BLaER1 (cell line): ENCODE measurements around the gene ARHGAP18.

ENCODE experiments used
- H3K27ac ChIP-seq: shearing (Covaris generic); formaldehyde crosslinking; 2 replicates; pipeline ENCODE4 v1.8.1; 2022
- H3K27me3 ChIP-seq: shearing (Covaris generic); formaldehyde crosslinking; 2 replicates; pipeline ENCODE4 v1.8.1; 2022
- H3K36me3 ChIP-seq: shearing (Covaris generic); formaldehyde crosslinking; 2 replicates; pipeline ENCODE4 v1.8.1; 2022
- H3K4me1 ChIP-seq: shearing (Covaris generic); formaldehyde crosslinking; 2 replicates; pipeline ENCODE4 v1.8.1; 2022
- H3K4me2 ChIP-seq: shearing (Covaris generic); formaldehyde crosslinking; 2 replicates; pipeline ENCODE4 v1.8.1; 2022
- H3K4me3 ChIP-seq: shearing (Covaris generic); formaldehyde crosslinking; 2 replicates; pipeline ENCODE4 v1.8.1; 2022
- H3K9ac ChIP-seq: shearing (Covaris generic); formaldehyde crosslinking; 2 replicates; pipeline ENCODE4 v1.8.1; 2022
- H3K9me3 ChIP-seq: shearing (Covaris generic); formaldehyde crosslinking; 2 replicates; pipeline ENCODE4 v1.8.1; 2022
- H4K20me1 ChIP-seq: shearing (Covaris generic); formaldehyde crosslinking; 2 replicates; pipeline ENCODE4 v1.8.1; 2022
- Cebpa-rat ChIP-seq: shearing (Covaris generic); IDR thresholded peaks from 2 replicates; pipeline ENCODE4 v1.8.1; 2022

ARHGAP18 gene

DNA sequence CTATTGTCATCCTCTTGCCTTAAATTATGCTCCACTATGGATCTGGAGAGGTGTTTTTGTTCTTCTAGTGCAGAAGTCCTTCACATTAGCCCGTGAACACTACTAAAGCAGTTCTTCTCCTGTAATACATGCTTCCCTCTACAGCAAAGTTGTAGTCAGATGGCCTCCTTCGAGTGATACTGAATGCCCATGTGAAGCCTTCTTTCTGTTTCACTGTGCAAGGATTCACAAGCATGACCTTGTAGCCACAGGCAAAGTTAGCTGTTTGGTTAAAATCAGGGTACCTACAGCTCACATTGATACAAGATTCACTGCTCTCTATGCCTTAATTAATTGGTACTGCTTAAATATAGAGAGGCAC, 47.6 kb downstream of the ARHGAP18 start:
- H3K36me3 ChIP-seq: no peaks in the 10 kb centered on the region
- H3K9ac ChIP-seq: no peak overlapping the region
- no peaks in the 10 kb centered on the region for H3K27me3 ChIP-seq
- TF ChIP-seq Cebpa-rat: no peak
- no peak overlapping the region for H3K4me3 ChIP-seq
- no peaks in the 10 kb centered on the region for H4K20me1 ChIP-seq
- no peaks in the 10 kb centered on the region for H3K9me3 ChIP-seq
- no peak overlapping the region for H3K4me2 ChIP-seq
- no peak overlapping the region for H3K27ac ChIP-seq
- no peaks in the 10 kb centered on the region for H3K4me1 ChIP-seq

DNA sequence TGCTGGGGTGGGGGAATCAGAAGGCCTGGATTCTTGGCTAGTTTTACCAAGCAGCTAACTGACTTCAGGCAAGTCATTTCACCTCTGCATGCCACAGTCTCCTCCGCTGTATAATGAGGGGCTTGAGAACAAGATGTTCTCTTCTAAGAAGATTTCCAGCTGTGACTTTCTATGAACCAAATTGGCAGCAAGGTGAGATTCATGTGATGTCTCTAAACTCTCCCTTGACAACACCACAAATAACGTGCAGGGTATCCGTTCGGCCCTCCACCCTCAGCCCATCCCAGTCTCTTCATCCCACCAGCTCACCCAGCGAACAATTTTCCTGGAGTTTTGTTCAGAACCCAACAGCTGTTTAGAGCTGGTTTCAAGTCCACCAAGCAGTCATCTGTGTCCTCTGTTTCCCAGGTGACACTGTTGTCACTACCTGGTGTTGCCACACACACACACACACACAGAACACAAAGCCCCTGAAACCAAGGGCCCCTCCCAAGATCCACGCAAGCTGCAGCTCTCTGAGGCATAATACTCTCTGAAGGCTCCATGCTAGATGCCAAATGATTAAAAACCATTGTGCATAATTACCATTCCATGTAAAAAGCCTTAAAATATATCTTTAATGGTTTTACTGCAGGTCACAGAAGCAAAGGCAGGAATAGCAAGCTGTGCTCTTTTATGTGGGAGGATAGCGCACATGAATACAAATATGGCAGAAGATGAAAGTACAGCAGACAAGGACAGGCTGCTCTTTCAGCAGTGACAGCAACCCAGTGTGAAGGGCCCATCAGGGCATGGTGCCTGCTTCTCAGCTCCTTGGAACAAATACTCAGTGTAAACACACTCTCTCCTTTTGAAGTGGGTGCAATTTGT, 48.2 kb downstream of the ARHGAP18 start:
- Histone ChIP-seq H3K4me2 (no peak overlapping the region), H3K36me3 (no peaks in the 10 kb centered on the region), H3K9me3 (no peaks in the 10 kb centered on the region), H4K20me1 (no peaks in the 10 kb centered on the region), H3K4me3 (no peak overlapping the region), H3K9ac (no peak overlapping the region), H3K4me1 (no peaks in the 10 kb centered on the region), H3K27ac (no peak overlapping the region), H3K27me3 (no peaks in the 10 kb centered on the region)
- TF ChIP-seq Cebpa-rat: no peak

DNA sequence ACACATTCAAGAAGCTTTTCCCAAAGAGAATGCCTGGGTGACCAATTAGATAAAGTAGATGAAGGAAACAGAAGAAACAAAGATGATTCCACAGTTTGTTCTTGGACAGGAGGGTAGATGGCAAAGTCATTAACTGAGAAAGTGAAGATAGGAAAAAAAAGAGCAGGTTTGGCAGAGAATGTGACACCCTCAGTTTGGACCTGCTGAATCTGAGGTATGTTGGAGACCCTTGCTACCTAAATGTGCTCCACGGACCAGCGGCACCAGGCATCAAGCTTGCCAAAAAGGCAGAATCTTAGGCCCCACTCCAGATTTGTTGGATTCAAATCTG, 49.7 kb downstream of the ARHGAP18 start:
- H3K36me3 ChIP-seq: no peaks in the 10 kb centered on the region
- no peaks in the 10 kb centered on the region for H3K4me1 ChIP-seq
- no peaks in the 10 kb centered on the region for H4K20me1 ChIP-seq
- no peaks in the 10 kb centered on the region for H3K27me3 ChIP-seq
- no peak for TF ChIP-seq Cebpa-rat
- no peaks in the 10 kb centered on the region for H3K9me3 ChIP-seq
- H3K9ac ChIP-seq: no peak overlapping the region
- H3K4me3 ChIP-seq: no peak overlapping the region
- no peak overlapping the region for H3K27ac ChIP-seq
- no peak overlapping the region for H3K4me2 ChIP-seq

DNA sequence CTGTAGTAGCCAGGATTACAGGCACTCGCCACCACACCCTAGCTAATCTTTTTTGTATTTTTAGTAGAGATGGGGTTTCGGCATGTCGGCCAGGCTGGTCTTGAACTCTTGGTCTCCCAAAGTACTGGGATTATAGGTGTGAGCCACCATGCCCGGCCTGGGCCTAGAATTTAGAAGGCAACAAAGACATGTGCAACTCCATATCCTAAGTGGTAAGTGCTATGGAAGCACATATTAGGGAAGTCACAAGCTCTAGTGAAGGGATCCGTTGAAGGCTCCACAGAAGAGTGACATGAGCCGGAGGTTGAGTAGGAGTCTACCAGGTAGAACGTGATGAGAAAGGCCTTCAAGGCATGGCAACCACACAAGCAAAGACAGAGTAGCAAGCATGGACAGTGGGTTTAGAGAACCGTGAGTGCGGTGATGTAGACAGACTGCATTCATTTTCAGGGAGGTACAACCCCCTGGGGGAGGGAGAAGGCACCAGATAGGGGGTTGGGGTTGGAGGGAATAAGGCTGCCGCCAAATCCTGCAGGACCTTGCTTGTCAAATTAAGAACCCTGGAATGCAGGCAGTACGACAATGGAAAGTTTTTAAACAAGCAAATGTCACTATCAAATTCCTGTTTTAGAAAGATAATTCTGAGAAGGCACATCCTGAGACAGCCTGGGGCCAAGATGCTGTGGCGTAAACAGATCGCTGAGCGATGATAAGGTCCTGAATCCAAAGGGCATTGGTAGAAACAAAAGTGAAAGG, 50.2 kb downstream of the ARHGAP18 start:
- no peak overlapping the region for H3K4me2 ChIP-seq
- no peaks in the 10 kb centered on the region for H3K36me3 ChIP-seq
- no peaks in the 10 kb centered on the region for H3K4me1 ChIP-seq
- H3K4me3 ChIP-seq: no peak overlapping the region
- no peaks in the 10 kb centered on the region for H3K27me3 ChIP-seq
- no peak overlapping the region for H3K9ac ChIP-seq
- no peaks in the 10 kb centered on the region for H3K9me3 ChIP-seq
- H4K20me1 ChIP-seq: no peaks in the 10 kb centered on the region
- no peak for TF ChIP-seq Cebpa-rat
- no peak overlapping the region for H3K27ac ChIP-seq

DNA sequence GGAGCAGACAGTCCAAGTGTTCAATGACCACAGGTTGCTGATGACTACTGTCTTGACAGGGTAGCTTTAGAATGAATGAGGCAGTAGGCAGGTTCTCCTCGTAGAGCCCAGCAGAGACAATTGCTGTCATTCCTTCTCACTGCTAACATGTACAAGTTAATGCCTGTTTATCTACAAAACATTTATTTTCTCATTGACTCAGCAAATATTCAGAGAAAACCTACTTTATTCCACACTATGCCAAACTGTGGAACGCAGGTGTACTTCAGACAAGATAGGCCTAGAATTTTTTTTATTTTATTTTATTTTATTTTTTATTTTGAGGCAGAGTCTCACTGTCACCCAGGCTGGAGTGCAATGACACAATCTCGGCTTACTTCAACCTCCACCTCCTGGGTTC, 50.8 kb downstream of the ARHGAP18 start:
- no peaks in the 10 kb centered on the region for H4K20me1 ChIP-seq
- H3K36me3 ChIP-seq: no peaks in the 10 kb centered on the region

DNA sequence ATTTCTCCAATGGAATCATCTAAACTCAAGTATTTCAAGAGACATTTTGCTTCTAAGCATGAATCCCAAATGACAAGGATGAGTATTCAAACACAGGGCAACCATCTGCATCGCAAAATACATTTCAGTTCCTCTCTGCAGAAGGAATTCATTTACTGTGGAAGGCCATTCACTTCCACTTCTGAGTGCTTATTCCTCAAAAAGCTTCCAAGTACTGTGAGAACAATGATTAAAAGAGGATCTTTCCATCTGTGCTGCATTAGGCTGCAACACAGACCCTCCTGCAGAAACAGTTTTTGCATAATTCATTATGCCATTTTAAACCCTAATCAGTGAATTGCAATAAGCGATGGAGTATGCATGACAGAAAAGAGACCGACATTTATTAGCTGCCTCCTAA, 52.5 kb downstream of the ARHGAP18 start:
- Histone ChIP-seq H3K27me3 (no peaks in the 10 kb centered on the region), H3K9me3 (no peaks in the 10 kb centered on the region), H4K20me1 (no peaks in the 10 kb centered on the region), H3K4me1 (no peaks in the 10 kb centered on the region), H3K4me3 (no peak overlapping the region), H3K4me2 (no peak overlapping the region), H3K27ac (no peak overlapping the region), H3K36me3 (no peaks in the 10 kb centered on the region), H3K9ac (no peak overlapping the region)
- no peak for TF ChIP-seq Cebpa-rat

More for the DNA sequence above, 50.8 kb downstream of the ARHGAP18 start:
- Histone ChIP-seq H3K4me1 (no peaks in the 10 kb centered on the region), H3K9ac (no peak overlapping the region), H3K27me3 (no peaks in the 10 kb centered on the region), H3K27ac (no peak overlapping the region), H3K4me3 (no peak overlapping the region), H3K9me3 (no peaks in the 10 kb centered on the region), H3K4me2 (no peak overlapping the region)
- no peak for TF ChIP-seq Cebpa-rat

DNA sequence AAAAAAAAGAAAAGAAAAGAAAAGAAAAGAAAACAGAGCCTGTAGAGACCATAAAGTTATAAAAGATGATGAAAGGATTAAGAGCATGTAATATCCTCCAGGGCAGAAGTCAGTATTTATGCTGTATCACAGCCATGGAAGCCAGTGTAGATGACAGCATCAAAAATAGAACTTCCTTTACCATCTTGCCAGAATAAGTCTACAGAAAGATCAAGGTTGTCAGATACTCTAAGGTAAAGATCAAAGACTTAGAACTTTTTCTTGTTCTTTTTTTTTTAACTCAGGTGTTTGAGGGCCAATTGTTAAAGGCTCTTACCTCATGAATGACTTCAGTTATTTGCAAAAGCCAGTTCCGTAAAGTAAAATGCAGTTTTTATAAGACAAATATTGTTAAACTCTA, 54.6 kb downstream of the ARHGAP18 start:
- H3K27me3 ChIP-seq: no peaks in the 10 kb centered on the region
- no peak overlapping the region for H3K4me2 ChIP-seq
- H3K9ac ChIP-seq: no peak overlapping the region
- H3K9me3 ChIP-seq: no peaks in the 10 kb centered on the region
- H4K20me1 ChIP-seq: no peaks in the 10 kb centered on the region
- no peaks in the 10 kb centered on the region for H3K36me3 ChIP-seq
- H3K27ac ChIP-seq: no peak overlapping the region
- H3K4me3 ChIP-seq: no peak overlapping the region
- no peak for TF ChIP-seq Cebpa-rat
- H3K4me1 ChIP-seq: peaks cover 9% of the 10 kb centered on the region

DNA sequence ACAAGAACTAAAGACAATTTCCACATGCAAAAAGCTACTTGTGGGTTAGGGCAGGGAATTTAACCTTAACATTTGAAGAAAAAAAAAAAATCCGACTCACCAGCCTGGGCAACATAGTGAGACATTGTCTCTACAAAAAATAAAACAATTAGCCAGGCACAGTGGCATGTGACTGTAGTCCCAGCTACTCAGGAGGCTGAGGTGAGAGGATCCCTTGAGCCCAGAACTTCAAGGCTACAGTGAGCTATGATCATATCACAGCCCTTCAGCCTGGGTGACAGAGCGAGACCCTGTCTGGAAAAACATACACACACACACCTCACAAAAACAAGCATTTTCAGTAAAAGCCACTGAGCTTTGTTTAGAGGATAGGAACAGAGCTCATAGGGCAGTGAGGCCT, 56.2 kb downstream of the ARHGAP18 start:
- Histone ChIP-seq H3K4me2 (no peak overlapping the region), H3K4me1 (peaks cover 9% of the 10 kb centered on the region), H4K20me1 (no peaks in the 10 kb centered on the region), H3K27me3 (no peaks in the 10 kb centered on the region), H3K9me3 (no peaks in the 10 kb centered on the region), H3K9ac (no peak overlapping the region), H3K36me3 (no peaks in the 10 kb centered on the region), H3K4me3 (no peak overlapping the region), H3K27ac (no peak overlapping the region)
- TF ChIP-seq Cebpa-rat: no peak

DNA sequence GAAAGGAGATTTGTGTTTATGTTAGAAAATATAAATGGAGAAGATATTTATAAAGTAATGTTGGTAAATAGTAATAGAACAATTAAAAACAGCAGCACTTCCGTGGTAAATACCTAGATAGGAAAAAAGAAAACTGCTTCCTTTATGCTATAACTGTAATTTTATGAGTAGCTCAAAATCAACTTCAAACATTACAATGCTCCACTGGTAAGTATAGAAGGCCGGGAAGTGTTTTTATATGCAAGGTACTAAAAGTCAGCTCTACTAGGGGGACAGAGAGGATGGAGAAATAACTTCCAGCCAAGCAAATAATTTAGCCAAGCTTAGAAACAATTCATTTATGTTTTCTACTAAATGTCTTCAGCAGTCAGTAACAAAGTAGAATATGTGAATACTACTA, 56.7 kb downstream of the ARHGAP18 start:
- Histone ChIP-seq H3K4me2 (no peak overlapping the region), H3K4me3 (no peak overlapping the region)

DNA sequence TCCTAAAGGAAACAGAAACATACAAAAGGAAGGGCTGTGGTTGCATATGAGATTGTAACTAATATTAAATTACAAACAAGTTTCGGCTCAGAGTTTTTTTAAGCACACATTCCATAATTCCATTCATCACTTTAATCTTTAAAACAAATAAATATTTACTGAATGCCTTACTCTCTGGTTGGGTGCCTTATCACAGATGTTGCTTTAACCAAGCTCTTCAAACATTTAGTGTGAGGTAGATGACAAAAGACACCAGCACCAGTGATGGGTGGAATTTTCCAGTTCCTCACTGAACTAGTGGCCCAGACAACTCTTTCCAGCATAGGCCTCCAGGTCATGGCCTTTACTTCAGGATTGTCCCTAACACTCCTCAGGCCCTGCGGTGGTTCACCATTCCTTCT, 58.7 kb downstream of the ARHGAP18 start:
- H4K20me1 ChIP-seq: no peaks in the 10 kb centered on the region
- no peak overlapping the region for H3K4me3 ChIP-seq
- H3K36me3 ChIP-seq: no peaks in the 10 kb centered on the region
- peaks cover 9% of the 10 kb centered on the region for H3K4me1 ChIP-seq
- TF ChIP-seq Cebpa-rat: no peak
- H3K9ac ChIP-seq: no peak overlapping the region
- H3K27ac ChIP-seq: no peak overlapping the region
- H3K4me2 ChIP-seq: no peak overlapping the region
- H3K27me3 ChIP-seq: no peaks in the 10 kb centered on the region
- H3K9me3 ChIP-seq: no peaks in the 10 kb centered on the region

More for the DNA sequence above, 56.7 kb downstream of the ARHGAP18 start:
- H3K4me1 ChIP-seq: peaks cover 9% of the 10 kb centered on the region
- H3K27me3 ChIP-seq: no peaks in the 10 kb centered on the region
- H3K36me3 ChIP-seq: no peaks in the 10 kb centered on the region
- no peaks in the 10 kb centered on the region for H4K20me1 ChIP-seq
- no peaks in the 10 kb centered on the region for H3K9me3 ChIP-seq
- H3K9ac ChIP-seq: no peak overlapping the region
- no peak for TF ChIP-seq Cebpa-rat
- H3K27ac ChIP-seq: no peak overlapping the region
